Measurements from ENCODE around the gene ALG14.

Gene ALG14

DNA sequence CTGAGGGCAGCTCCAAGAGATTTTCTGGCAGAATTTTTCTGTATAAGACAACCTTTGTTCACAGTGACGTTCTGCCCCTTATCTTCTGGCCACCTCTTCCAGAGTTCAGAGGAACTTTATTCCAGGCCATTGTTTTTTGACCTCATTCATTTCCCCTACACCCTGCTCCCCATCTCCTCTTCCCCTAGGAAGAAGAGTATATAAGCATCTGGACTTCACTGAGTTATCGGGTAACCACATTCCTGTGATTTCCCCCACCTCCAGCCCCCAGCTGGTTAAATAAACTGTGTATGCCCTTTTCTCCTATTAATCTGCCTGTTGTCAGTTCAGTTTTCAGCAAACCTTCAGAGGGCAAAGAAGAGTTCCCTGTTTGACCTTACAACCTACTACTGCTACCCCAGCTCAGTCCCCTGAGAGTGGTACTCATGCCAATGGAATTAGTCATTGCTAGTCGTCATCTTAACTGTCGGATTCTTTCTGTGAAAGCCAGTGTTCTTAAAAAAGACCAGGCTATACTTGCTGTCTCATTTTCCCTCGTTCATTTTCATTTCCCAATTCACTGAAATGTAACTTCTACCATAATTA is 14.3 kb upstream of the ALG14 start:
- Histone ChIP-seq H3K9me3 (ENCODE audit: insufficient read depth, low read depth, low read length) (no peaks in the 10 kb centered on the region), H3K9ac (ENCODE audit: low read depth, low read length) (no peak overlapping the region), H3K27me3 (ENCODE audit: insufficient read depth, low read length) (no peaks in the 10 kb centered on the region), H3K36me3 (ENCODE audit: insufficient read depth, low read length) (no peaks in the 10 kb centered on the region), H3K4me1 (ENCODE audit: insufficient read depth, low read length) (peaks cover 22% of the 10 kb centered on the region), H3K27ac (ENCODE audit: low read depth, low read length) (peak overlapping the region; percentile 22), H3K4me3 (ENCODE audit: low read length) (no peak overlapping the region)
- 50% methylated on average over 5 of the region's 5 CpGs for WGBS

DNA sequence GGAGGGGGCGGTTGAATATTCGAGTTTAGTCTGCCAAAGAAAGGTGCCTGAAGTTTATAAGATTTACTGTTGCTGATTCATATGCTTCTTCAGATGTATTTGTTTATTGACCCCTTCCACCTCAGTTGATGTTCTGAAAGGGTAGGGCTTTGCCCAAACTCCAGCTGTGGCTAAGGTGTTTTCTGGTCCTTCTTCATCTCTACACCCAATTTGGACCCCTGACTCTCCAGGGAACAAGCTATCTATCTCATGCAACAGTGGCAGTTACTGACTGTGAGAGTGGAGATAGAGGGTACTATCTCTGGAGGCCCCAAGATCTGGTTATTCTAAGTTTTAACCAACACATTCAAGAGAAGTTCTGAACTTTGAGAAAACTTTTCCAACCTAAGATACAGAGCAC is 12.6 kb upstream of the ALG14 start:
- Histone ChIP-seq H3K36me3 (ENCODE audit: insufficient read depth, low read length) (no peaks in the 10 kb centered on the region), H3K9ac (ENCODE audit: low read depth, low read length) (no peak overlapping the region), H3K27ac (ENCODE audit: low read depth, low read length) (no peak overlapping the region), H3K9me3 (ENCODE audit: insufficient read depth, low read depth, low read length) (no peaks in the 10 kb centered on the region), H3K4me3 (ENCODE audit: low read length) (no peak overlapping the region), H3K27me3 (ENCODE audit: insufficient read depth, low read length) (no peaks in the 10 kb centered on the region), H3K4me1 (ENCODE audit: insufficient read depth, low read length) (peaks cover 31% of the 10 kb centered on the region)
- WGBS: 78% methylated on average over 2 of the region's 2 CpGs

DNA sequence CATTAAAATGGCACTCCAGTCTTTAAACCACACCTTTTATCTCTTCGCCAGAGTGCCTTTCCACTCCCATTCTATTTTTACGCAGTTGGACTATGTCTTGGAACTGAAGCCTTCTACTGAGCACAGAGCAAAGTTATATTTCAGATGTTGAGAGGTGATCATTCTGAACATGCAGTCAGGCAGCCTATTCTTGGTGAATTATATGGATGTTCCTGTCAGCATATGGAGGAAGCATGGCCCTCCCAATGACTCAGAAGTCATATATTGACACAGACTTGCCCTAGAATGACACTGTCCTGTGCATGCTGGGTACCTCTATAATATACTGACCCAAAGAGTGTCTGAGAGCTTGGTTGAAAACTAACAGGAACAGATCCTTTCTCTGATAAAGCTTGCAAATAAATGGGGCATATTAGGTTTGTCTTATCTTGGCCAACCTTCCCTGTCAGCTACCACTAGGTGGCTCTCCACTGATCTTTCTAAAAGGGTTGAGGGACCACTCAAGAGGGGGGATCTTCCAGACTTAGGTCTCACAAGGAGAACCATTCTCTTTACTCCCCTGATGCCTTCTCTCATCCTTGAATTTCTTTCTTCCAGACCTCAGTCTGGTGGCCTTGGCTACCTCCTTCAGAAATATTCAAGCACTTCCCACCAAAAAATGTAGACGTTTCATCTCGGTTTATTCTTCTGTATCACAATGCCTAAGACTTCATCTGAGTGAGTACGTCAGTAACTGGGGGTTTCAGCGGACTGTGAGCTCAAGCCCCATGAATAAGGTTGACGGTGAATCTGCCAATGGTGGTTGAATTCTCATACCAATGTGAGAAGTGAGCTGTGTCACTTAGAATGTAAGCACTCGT is 11.8 kb upstream of the ALG14 start:
- no peaks in the 10 kb centered on the region for H3K36me3 ChIP-seq (ENCODE audit: insufficient read depth, low read length)
- no peak overlapping the region for H3K4me3 ChIP-seq (ENCODE audit: low read length)
- H3K27me3 ChIP-seq (ENCODE audit: insufficient read depth, low read length): no peaks in the 10 kb centered on the region
- H3K9me3 ChIP-seq (ENCODE audit: insufficient read depth, low read depth, low read length): no peaks in the 10 kb centered on the region
- WGBS: 81% methylated on average over 8 of the region's 8 CpGs
- no peak overlapping the region for H3K27ac ChIP-seq (ENCODE audit: low read depth, low read length)
- H3K9ac ChIP-seq (ENCODE audit: low read depth, low read length): no peak overlapping the region
- peaks cover 32% of the 10 kb centered on the region for H3K4me1 ChIP-seq (ENCODE audit: insufficient read depth, low read length)

DNA sequence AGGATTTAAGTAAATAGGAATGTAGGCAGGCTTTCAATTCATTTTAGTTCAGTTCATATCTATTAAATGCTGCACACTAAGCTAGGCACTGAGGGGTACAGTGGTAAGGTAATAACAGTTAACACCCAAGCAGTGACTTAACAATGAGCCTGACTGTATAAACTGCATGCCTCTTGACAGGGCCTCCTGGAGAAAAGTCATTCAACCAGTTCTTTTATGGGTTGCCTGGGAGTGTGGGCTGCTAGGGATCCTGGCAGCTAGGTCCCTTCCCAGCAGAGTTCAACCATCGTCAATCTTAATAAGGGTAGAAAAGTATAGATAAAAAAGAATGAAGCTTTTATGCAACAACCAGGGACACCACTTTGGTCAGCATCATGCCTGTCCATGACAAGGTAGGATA is 8.1 kb upstream of the ALG14 start:
- no peak overlapping the region for H3K4me3 ChIP-seq (ENCODE audit: low read length)
- H3K4me1 ChIP-seq (ENCODE audit: insufficient read depth, low read length): peaks cover 23% of the 10 kb centered on the region
- no peaks in the 10 kb centered on the region for H3K9me3 ChIP-seq (ENCODE audit: insufficient read depth, low read depth, low read length)
- no peak overlapping the region for H3K9ac ChIP-seq (ENCODE audit: low read depth, low read length)
- H3K27ac ChIP-seq (ENCODE audit: low read depth, low read length): no peak overlapping the region
- WGBS: 87% methylated on average over 1 of the region's 1 CpG
- H3K27me3 ChIP-seq (ENCODE audit: insufficient read depth, low read length): no peaks in the 10 kb centered on the region
- no peaks in the 10 kb centered on the region for H3K36me3 ChIP-seq (ENCODE audit: insufficient read depth, low read length)

DNA sequence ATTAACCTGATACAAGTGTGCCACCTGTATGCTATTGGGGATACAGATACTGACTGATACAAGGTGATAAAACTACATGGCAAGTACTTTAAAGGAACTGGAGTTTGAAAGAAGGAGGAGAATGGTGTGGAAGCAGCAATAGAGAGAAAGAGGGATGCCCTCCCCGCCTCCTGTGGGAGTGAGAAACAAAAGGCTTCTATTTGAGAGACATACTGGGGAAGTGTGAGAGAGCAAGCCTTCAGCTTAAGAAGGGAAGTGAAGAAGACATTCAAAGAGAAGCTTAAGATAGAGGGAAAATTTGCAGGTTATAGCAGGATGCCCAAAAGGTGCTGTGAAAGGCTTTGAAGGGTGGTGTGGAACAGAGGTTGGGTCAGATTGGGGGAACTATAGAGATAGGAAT is 7.7 kb upstream of the ALG14 start:
- no peak overlapping the region for H3K27ac ChIP-seq (ENCODE audit: low read depth, low read length)
- 77% methylated on average over 1 of the region's 1 CpG for WGBS

DNA sequence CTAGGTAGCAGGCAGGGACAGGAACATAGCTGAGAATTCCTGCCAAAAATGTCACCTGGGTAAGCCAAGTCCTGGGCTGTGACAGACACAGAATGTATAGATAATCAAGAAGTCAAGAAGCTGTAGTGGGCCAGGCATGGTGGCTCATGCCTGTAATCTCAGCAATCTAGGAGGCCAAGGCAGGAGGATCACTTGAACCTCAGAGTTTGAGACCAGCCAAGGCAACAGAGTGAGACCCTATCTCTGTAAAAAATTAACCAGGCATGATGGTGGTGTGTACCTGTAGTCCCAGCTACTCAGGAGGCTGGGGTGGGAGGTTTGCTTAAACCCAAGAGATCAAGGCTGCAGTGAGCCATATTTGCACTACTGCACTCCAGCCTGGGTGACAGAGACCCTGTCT is 3.3 kb upstream of the ALG14 start:
- Histone ChIP-seq H3K9me3 (ENCODE audit: insufficient read depth, low read depth, low read length) (no peaks in the 10 kb centered on the region), H3K27ac (ENCODE audit: low read depth, low read length) (no peak overlapping the region), H3K27me3 (ENCODE audit: insufficient read depth, low read length) (0 out of 2 replicates have a peak, but pooled peaks cover 5% of the 10 kb centered on the region), H3K4me1 (ENCODE audit: insufficient read depth, low read length) (peaks cover 7% of the 10 kb centered on the region), H3K4me3 (ENCODE audit: low read length) (no peak overlapping the region), H3K36me3 (ENCODE audit: insufficient read depth, low read length) (no peaks in the 10 kb centered on the region), H3K9ac (ENCODE audit: low read depth, low read length) (no peak overlapping the region)

More for the DNA sequence above, 7.7 kb upstream of the ALG14 start:
- no peak overlapping the region for H3K4me3 ChIP-seq (ENCODE audit: low read length)
- no peaks in the 10 kb centered on the region for H3K27me3 ChIP-seq (ENCODE audit: insufficient read depth, low read length)
- no peaks in the 10 kb centered on the region for H3K9me3 ChIP-seq (ENCODE audit: insufficient read depth, low read depth, low read length)
- H3K9ac ChIP-seq (ENCODE audit: low read depth, low read length): no peak overlapping the region
- H3K36me3 ChIP-seq (ENCODE audit: insufficient read depth, low read length): no peaks in the 10 kb centered on the region
- peaks cover 21% of the 10 kb centered on the region for H3K4me1 ChIP-seq (ENCODE audit: insufficient read depth, low read length)

DNA sequence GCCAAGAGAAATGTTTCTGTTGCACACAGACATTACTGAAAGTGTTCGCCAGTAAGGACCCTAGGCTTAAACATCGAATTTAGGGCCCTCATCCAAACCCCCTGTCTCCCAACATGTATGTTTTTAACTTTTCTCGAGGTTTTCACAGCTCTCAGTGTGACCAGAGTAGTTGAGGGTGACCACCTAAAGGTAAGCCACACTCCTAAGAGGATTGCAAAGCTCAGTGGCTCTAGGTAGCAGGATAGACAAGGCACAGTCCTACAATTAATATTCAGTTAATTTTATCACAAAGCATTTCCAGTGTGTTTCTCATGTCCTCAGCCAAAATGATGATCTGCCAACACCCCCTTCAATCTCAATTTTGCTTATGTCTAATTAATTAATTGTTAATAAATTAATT is 695 bp upstream of the ALG14 start:
- H3K27me3 ChIP-seq (ENCODE audit: insufficient read depth, low read length): 0 out of 2 replicates have a peak, but pooled peaks cover 5% of the 10 kb centered on the region
- H3K9me3 ChIP-seq (ENCODE audit: insufficient read depth, low read depth, low read length): no peaks in the 10 kb centered on the region
- H3K36me3 ChIP-seq (ENCODE audit: insufficient read depth, low read length): no peaks in the 10 kb centered on the region
- 34% methylated on average over 3 of the region's 3 CpGs for WGBS
- H3K27ac ChIP-seq (ENCODE audit: low read depth, low read length): no peak overlapping the region
- H3K4me1 ChIP-seq (ENCODE audit: insufficient read depth, low read length): no peaks in the 10 kb centered on the region; the same call in 1 of the 2 replicates
- H3K4me3 ChIP-seq (ENCODE audit: low read length): peak overlapping the region; percentile 84
- peak overlapping the region; percentile 37 for H3K9ac ChIP-seq (ENCODE audit: low read depth, low read length)

DNA sequence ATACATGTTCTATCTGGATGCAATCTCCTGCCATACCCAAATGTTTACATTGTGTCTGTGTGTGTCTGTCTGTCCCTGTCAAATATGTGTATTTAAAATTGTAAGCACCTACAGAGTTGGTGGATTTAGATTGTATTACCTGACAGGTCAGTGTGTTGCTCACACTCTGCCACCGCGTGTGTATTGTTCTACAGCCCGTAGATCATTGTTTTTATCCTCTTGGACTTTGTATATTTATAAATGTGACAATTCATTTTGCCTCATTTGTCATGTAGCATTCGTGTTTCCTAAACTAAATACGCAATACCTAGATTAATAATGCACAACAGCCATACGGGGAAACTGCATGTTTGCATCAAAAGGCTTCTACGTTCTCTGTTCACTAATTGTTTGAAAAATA is 634 bp downstream of the ALG14 start:
- no peaks in the 10 kb centered on the region; the same call in 1 of the 2 replicates for H3K4me1 ChIP-seq (ENCODE audit: insufficient read depth, low read length)
- peak overlapping the region; percentile 84 for H3K4me3 ChIP-seq (ENCODE audit: low read length)
- H3K9ac ChIP-seq (ENCODE audit: low read depth, low read length): peak overlapping the region; percentile 24; the same call in 1 of the 2 replicates
- H3K27ac ChIP-seq (ENCODE audit: low read depth, low read length): no peak overlapping the region
- H3K9me3 ChIP-seq (ENCODE audit: insufficient read depth, low read depth, low read length): no peaks in the 10 kb centered on the region
- 0 out of 2 replicates have a peak, but pooled peaks cover 5% of the 10 kb centered on the region for H3K27me3 ChIP-seq (ENCODE audit: insufficient read depth, low read length)
- 37% methylated on average over 6 of the region's 7 CpGs for WGBS
- no peaks in the 10 kb centered on the region for H3K36me3 ChIP-seq (ENCODE audit: insufficient read depth, low read length)

DNA sequence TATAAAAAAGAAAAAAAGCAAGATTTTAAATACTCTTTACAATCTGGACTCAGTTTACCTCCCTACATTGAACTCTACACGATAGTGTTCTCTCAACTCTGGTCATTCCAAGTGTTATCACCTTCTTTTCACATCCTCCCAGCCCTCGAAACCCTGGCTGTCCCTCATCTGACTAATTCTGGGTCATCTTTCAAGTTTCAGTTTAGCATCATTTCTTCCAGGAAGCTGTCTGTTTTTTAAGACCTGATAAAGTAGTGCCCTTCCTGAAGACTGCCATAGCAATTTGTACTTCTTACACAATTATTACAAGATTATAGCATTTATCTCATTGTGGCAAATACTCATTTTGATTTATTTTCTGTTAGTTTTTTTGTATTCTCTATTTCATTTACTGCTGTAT is 1.2 kb downstream of the ALG14 start:
- Histone ChIP-seq H3K27me3 (ENCODE audit: insufficient read depth, low read length) (0 out of 2 replicates have a peak, but pooled peaks cover 5% of the 10 kb centered on the region), H3K4me1 (ENCODE audit: insufficient read depth, low read length) (no peaks in the 10 kb centered on the region; the same call in 1 of the 2 replicates), H3K36me3 (ENCODE audit: insufficient read depth, low read length) (no peaks in the 10 kb centered on the region), H3K4me3 (ENCODE audit: low read length) (peak overlapping the region; percentile 84; the same call in 1 of the 2 replicates), H3K9me3 (ENCODE audit: insufficient read depth, low read depth, low read length) (no peaks in the 10 kb centered on the region), H3K9ac (ENCODE audit: low read depth, low read length) (no peak overlapping the region), H3K27ac (ENCODE audit: low read depth, low read length) (no peak overlapping the region)
- WGBS: 86% methylated on average over 2 of the region's 2 CpGs

DNA sequence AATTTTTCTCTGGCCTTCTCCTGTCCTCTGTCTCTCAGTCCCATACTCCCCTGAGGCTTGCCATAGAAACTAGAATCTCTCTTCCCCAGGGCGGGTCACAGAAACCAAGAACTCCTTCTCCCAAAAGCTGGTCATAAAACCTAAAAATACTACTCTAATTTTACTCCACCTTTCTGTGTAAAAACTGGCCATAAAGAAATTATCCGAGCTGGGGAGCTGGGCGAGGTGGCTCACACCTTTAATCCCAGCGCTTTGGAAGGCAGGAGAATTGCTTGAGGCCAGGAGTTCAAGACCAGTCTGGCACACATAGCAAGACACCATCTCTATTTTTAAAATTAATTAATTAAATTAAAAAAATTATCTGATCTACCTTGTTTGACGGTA is 3.0 kb downstream of the ALG14 start:
- H3K9me3 ChIP-seq (ENCODE audit: insufficient read depth, low read depth, low read length): no peaks in the 10 kb centered on the region
- 95% methylated on average over 5 of the region's 5 CpGs for WGBS
- H3K36me3 ChIP-seq (ENCODE audit: insufficient read depth, low read length): no peaks in the 10 kb centered on the region
- H3K4me3 ChIP-seq (ENCODE audit: low read length): no peak overlapping the region
- no peak overlapping the region for H3K9ac ChIP-seq (ENCODE audit: low read depth, low read length)
- no peaks in the 10 kb centered on the region; the same call in 1 of the 2 replicates for H3K4me1 ChIP-seq (ENCODE audit: insufficient read depth, low read length)
- no peak overlapping the region for H3K27ac ChIP-seq (ENCODE audit: low read depth, low read length)
- 0 out of 2 replicates have a peak, but pooled peaks cover 5% of the 10 kb centered on the region for H3K27me3 ChIP-seq (ENCODE audit: insufficient read depth, low read length)

DNA sequence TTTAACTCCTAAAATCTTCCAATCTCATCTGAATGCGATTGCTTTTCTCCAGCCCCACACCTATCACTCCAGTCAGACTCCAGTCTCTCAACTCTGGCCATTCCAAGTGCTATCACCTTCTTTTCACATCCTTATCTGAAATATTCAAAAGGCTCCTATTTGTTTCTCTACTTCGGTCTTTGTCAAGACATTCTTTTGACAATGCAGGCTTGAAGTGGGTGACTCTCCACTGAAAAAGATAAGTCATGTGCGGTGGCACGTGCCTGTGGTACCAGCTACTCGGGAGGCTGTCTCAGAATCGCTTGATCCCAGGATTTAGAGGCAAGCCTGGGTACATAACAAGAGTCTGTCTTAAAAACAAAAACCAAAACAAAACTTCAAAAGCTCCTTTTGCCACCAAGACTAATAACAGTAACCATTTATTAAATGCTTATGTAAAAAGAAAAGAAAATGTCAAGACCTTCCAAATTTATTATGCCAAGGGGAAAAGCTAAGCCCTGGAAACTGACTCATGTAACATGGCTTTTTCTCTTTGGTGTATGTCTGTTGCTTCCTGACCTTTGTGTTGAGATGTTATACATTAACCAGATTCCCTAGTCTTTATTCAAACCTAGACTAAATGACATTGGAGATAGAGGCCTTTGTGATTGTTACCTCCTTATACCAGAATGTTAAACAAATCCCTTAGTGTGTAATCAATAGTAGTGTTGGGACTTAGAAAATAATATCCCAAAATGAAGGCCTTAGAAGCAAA is 3.6 kb downstream of the ALG14 start:
- 94% methylated on average over 6 of the region's 6 CpGs for WGBS
- Histone ChIP-seq H3K9ac (ENCODE audit: low read depth, low read length) (no peak overlapping the region), H3K9me3 (ENCODE audit: insufficient read depth, low read depth, low read length) (no peaks in the 10 kb centered on the region), H3K27ac (ENCODE audit: low read depth, low read length) (no peak overlapping the region; the same call in 1 of the 2 replicates), H3K36me3 (ENCODE audit: insufficient read depth, low read length) (no peaks in the 10 kb centered on the region), H3K4me3 (ENCODE audit: low read length) (no peak overlapping the region), H3K27me3 (ENCODE audit: insufficient read depth, low read length) (0 out of 2 replicates have a peak, but pooled peaks cover 5% of the 10 kb centered on the region), H3K4me1 (ENCODE audit: insufficient read depth, low read length) (no peaks in the 10 kb centered on the region; the same call in 1 of the 2 replicates)
